Breast epithelium (tissue), 3 donors: ENCODE measurements around the gene MUS81.

Experiments used
- POLR2A ChIP-seq: fragments of 450-650 bp; IDR thresholded peaks from one replicate; pipeline ENCODE4 v1.6.1; 2016; ENCODE audit warnings: antibody characterized with exemption, mild to moderate bottlenecking, moderate library complexity
- POLR2AphosphoS5 ChIP-seq, 3 donors: sonication (generic); formaldehyde crosslinking; IDR thresholded peaks; one replicate each; pipeline ENCODE4 v1.6.1; 2017; ENCODE audit warnings: antibody characterized with exemption in 3 of 3
- TF ChIP-seq, protein P1 (sequence below), 3 donors: fragments of 450-650 bp; IDR thresholded peaks; one replicate each; pipeline ENCODE4 v1.5.1; 2016 to 2017; ENCODE audit warnings: antibody characterized with exemption in 3 of 3, mild to moderate bottlenecking in 3 of 3, moderate library complexity in 3 of 3

DNA sequence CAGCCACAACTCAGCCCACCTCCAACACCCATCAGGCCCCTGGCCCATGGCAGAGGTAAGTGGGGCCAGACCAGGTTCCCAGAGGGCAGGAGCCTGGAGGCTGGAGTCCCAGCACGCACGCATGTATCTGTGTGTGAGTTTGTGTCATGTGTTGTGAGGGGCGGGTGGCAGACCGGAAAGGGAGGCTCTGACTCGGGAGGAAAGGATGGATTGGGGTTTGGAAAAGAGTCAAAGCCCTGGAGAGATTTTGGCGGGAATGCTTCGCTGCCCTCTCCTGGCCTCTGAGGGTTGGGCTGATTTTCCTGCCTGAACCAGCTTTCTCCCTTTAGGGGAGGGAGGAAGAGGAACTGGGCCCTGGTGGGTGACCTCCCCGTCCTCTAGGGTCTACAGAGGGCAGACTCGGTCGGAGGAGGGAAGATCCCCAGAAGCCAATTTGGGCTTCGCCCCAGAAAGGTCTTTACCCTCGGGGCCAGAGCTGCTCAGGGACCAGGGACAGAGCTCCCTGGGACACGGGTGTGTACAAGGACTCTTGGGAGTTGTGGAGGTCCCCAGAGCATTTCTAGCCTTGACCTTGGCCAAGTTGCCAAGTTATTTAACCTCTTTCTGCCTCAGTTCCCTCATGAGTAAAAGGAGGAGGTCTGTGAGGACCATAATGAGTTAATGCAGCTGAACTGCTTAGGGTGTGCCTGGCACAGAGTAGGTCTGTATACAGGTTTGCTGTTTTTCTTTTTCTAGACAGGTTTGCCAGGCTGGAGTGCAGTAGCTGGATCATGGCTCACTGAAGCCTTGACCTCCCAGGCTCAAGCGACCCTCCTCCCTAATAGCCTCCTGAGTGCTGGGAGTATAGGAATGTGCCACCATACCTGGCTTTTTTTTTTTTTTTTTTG lies 51.7 kb downstream of the MUS81 start:
- TF ChIP-seq POLR2AphosphoS5 (IDR thresholded peaks at IDR 0.05) (peak in 2 of 3 donors; percentile 22 to 36), POLR2A (no peak)
- TF ChIP-seq, protein P1, sequence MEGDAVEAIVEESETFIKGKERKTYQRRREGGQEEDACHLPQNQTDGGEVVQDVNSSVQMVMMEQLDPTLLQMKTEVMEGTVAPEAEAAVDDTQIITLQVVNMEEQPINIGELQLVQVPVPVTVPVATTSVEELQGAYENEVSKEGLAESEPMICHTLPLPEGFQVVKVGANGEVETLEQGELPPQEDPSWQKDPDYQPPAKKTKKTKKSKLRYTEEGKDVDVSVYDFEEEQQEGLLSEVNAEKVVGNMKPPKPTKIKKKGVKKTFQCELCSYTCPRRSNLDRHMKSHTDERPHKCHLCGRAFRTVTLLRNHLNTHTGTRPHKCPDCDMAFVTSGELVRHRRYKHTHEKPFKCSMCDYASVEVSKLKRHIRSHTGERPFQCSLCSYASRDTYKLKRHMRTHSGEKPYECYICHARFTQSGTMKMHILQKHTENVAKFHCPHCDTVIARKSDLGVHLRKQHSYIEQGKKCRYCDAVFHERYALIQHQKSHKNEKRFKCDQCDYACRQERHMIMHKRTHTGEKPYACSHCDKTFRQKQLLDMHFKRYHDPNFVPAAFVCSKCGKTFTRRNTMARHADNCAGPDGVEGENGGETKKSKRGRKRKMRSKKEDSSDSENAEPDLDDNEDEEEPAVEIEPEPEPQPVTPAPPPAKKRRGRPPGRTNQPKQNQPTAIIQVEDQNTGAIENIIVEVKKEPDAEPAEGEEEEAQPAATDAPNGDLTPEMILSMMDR (IDR thresholded peaks at IDR 0.05) = peak in 2 of 3 donors; percentile 25 to 28
